Endothelial cell of umbilical vein (primary cell): ENCODE data around the gene UPK3A. TPM values are rescaled to one million over a fixed set of nuclear protein-coding genes. Genes with fewer than 3 reads are reported as not detected.

Experiments used
- BruUV-seq: library from RNA; stranded (reverse); fragments of 400-500 nt; replicated peaks from 2 replicates; lab custom pipeline; 2021; lab: Mats Ljungman, UMichigan
- CTCF ChIA-PET: fragments of 300-600, 350-600 bp; sonication (Branson Sonifier 250); formaldehyde crosslinking; loops from one replicate; lab custom pipeline; 2021; ENCODE audit warnings: antibody characterized with exemption, inconsistent platforms; lab: Charles Lee
- POLR2A ChIA-PET: fragments of 300-600, 350-600 bp; sonication (Branson Sonifier 250); formaldehyde crosslinking; loops from one replicate; lab custom pipeline; 2021; ENCODE audit warnings: antibody characterized with exemption, inconsistent platforms; lab: Charles Lee
- DNase-seq: peaks from one replicate; pipeline ENCODE4 v3.0.0-alpha.2; 2011; ENCODE audit warnings: low read depth, low spot score
- FAIRE-seq: peaks from 2 replicates; lab custom pipeline; 2011; peaks lifted over from hg19 to GRCh38; lab: Jason Lieb, UNC
- H2AFZ ChIP-seq: 2 replicates; pipeline ENCODE4 v1.6.0; 2012; ENCODE audit warnings: low read depth, low read length, control low read depth, inconsistent platforms
- H3K27ac ChIP-seq: 2 replicates; pipeline ENCODE4 v1.5.1; 2011; ENCODE audit warnings: low read depth, mild to moderate bottlenecking, control low read depth, low read length, moderate library complexity; ENCODE audit not compliant: insufficient read depth
- H3K27me3 ChIP-seq, 2 experiments: 2 replicates each; pipeline versions ENCODE4 v1.6.0 to v1.6.1; 2011; ENCODE audit warnings: low read length in 2 of 2, mixed read lengths in 1 of 2; ENCODE audit not compliant: control insufficient read depth in 2 of 2, insufficient read depth in 2 of 2
- H3K36me3 ChIP-seq, 2 experiments: 2 replicates in 1 of 2; 3 replicates in 1 of 2; pipeline ENCODE4 v1.5.1; 2011; ENCODE audit warnings: low read length in 2 of 2, mild to moderate bottlenecking in 1 of 2, moderate library complexity in 1 of 2; ENCODE audit not compliant: control insufficient read depth in 2 of 2, insufficient read depth in 2 of 2; ENCODE audit errors: extremely low read depth in 1 of 2
- H3K4me1 ChIP-seq: 3 replicates; pipeline ENCODE4 v1.5.1; 2011; ENCODE audit warnings: mild to moderate bottlenecking, low read length; ENCODE audit not compliant: control insufficient read depth, insufficient read depth; ENCODE audit errors: extremely low read depth
- H3K4me2 ChIP-seq: 2 replicates; pipeline ENCODE4 v1.6.1; 2011; ENCODE audit warnings: low read length, control low read depth, mixed read lengths; ENCODE audit not compliant: insufficient read depth
- H3K4me3 ChIP-seq, 3 experiments: fragments of 200-600 bp in 1 of 3; sonication (generic), shearing (Covaris generic) in 1 of 3; replicated peaks in 1 of 3; 2 replicates each; pipeline ENCODE4 v1.5.1; 2011 to 2016; ENCODE audit warnings: control low read depth in 3 of 3, low read length in 3 of 3, mild to moderate bottlenecking in 2 of 3, inconsistent platforms in 1 of 3, low read depth in 1 of 3, moderate library complexity in 1 of 3; ENCODE audit not compliant: insufficient read depth in 1 of 3
- H3K79me2 ChIP-seq: 2 replicates; pipeline ENCODE4 v1.6.0; 2012; ENCODE audit warnings: low read length, inconsistent platforms; ENCODE audit not compliant: control insufficient read depth, insufficient read depth
- H3K9ac ChIP-seq: replicated peaks from 2 replicates; pipeline ENCODE3; 2011; ENCODE audit warnings: low read length, control low read depth; ENCODE audit not compliant: insufficient read depth; ENCODE audit errors: extremely low read depth
- H3K9me1 ChIP-seq: replicated peaks from 3 replicates; pipeline ENCODE4 v1.6.0; 2011; ENCODE audit warnings: mild to moderate bottlenecking, low read length; ENCODE audit not compliant: control insufficient read depth, insufficient read depth; ENCODE audit errors: extremely low read depth
- H3K9me3 ChIP-seq: replicated peaks from 2 replicates; pipeline ENCODE4 v1.5.1; 2012; ENCODE audit warnings: low read length, inconsistent platforms; ENCODE audit not compliant: control insufficient read depth, insufficient read depth
- H4K20me1 ChIP-seq: replicated peaks from 2 replicates; pipeline ENCODE3; 2011; ENCODE audit warnings: mild to moderate bottlenecking, low read length; ENCODE audit not compliant: control insufficient read depth, insufficient read depth; ENCODE audit errors: extremely low read depth
- CTCF ChIP-seq, 2 donors: IDR thresholded peaks; 1 replicate in 1 of 2; 2 replicates in 1 of 2; pipeline ENCODE4 v1.5.1; 2011; ENCODE audit warnings: low read length in 2 of 2, mild to moderate bottlenecking in 2 of 2, moderate library complexity in 2 of 2, control low read depth in 1 of 2, inconsistent platforms in 1 of 2, low read depth in 1 of 2; ENCODE audit not compliant: insufficient read depth in 1 of 2; ENCODE audit errors: extremely low read depth in 1 of 2
- EZH2 ChIP-seq: IDR thresholded peaks from 2 replicates; pipeline ENCODE4 v1.6.1; 2012; ENCODE audit warnings: borderline replicate concordance, low read depth, mild to moderate bottlenecking, moderate library complexity, low read length, inconsistent platforms; ENCODE audit not compliant: severe bottlenecking
- FOS ChIP-seq: IDR thresholded peaks from 2 replicates; pipeline ENCODE4 v1.6.1; 2011; ENCODE audit warnings: mild to moderate bottlenecking, low read length, moderate library complexity, borderline replicate concordance; ENCODE audit not compliant: insufficient read depth
- GATA2 ChIP-seq: IDR thresholded peaks from 2 replicates; pipeline ENCODE4 v1.7.0; 2011; ENCODE audit warnings: low read depth, mild to moderate bottlenecking, moderate library complexity, mixed read lengths, low read length; ENCODE audit not compliant: insufficient read length, insufficient read depth
- JUN ChIP-seq: IDR thresholded peaks from 2 replicates; pipeline ENCODE4 v1.6.1; 2011; ENCODE audit warnings: borderline replicate concordance, low read depth; ENCODE audit not compliant: insufficient read length, insufficient read depth
- MAX ChIP-seq: IDR thresholded peaks from 2 replicates; pipeline ENCODE4 v1.6.1; 2011; ENCODE audit not compliant: insufficient read depth, insufficient read length
- MYC ChIP-seq: IDR thresholded peaks from one replicate; pipeline ENCODE4 v1.6.1; 2011; ENCODE audit warnings: mild to moderate bottlenecking, low read depth, low read length
- POLR2A ChIP-seq: IDR thresholded peaks from 2 replicates; pipeline ENCODE4 v1.6.1; 2012; ENCODE audit warnings: low read depth, mild to moderate bottlenecking, control low read depth, low read length
- POLR2AphosphoS5 ChIP-seq: IDR thresholded peaks from 2 replicates; pipeline ENCODE4 v1.6.1; 2012; ENCODE audit warnings: low read depth, mild to moderate bottlenecking, control low read depth, low read length, moderate library complexity; ENCODE audit not compliant: insufficient read depth
- dilution Hi-C: fragments of 300-500 bp; cut with MboI; formaldehyde crosslinking; loops from one replicate; pipeline ENCODE4 v1.15.0; 2019; ENCODE audit warnings: low sequenced_read_pairs; ENCODE audit not compliant: extremely low pct_ligation_motif_present
- intact Hi-C: fragments of 100-400 bp; cut with micrococcal nuclease; formaldehyde crosslinking; loops from one replicate; pipeline ENCODE4 v1.10.0; 2022
- polyA plus RNA-seq, 4 experiments: library from polyadenylated mRNA; depleted of rRNA in 3 of 4; stranded (reverse) in 3 of 4; unstranded in 1 of 4; fragments of >200 nt; gene quantifications; 2 replicates each; pipeline versions ENCODE4 v1.2.1 to v1.2.3, GENCODE V29; 2011 to 2012; ENCODE audit warnings: missing spikeins in 1 of 4
- total RNA-seq: library from RNA; stranded (reverse); gene quantifications from 2 replicates; pipeline ENCODE4 v1.2.3, GENCODE V29; 2021

UPK3A gene
- total and polyA plus RNA-seq, 2 donors (not counting 3 experiments of a cell fraction or from before 2014, with no cell fraction given) = not detected

GRCh38 chr22:45329530-45329936 is 44.8 kb downstream of the UPK3A start:
- no peak for FAIRE-seq
- no peaks in the 10 kb centered on the region for H3K27me3 ChIP-seq
- CTCF ChIA-PET = no interaction called here
- H2AFZ ChIP-seq = no peak overlapping the region
- intact Hi-C loops = no loop called here
- H3K79me2 ChIP-seq = no peaks in the 10 kb centered on the region
- DNase-seq = no peak
- no peaks in the 10 kb centered on the region for H3K4me1 ChIP-seq
- no peak overlapping the region for H3K27ac ChIP-seq
- H3K4me2 ChIP-seq = no peak overlapping the region
- peaks cover 4 to 32% of the 10 kb centered on the region in 2 experiments for H3K36me3 ChIP-seq
- H3K4me3 ChIP-seq = no peak overlapping the region
- POLR2A ChIA-PET = no interaction called here
- no peak for TF ChIP-seq POLR2AphosphoS5
- TF ChIP-seq GATA2 = no peak
- TF ChIP-seq MAX = no peak
- no peak for TF ChIP-seq MYC
- no peak for TF ChIP-seq JUN
- no peak for TF ChIP-seq CTCF (IDR thresholded peaks at IDR 0.05; ENCODE audit: extremely low read depth in 1 of 2, insufficient read depth in 1 of 2, low read depth in 1 of 2, low read length in 2 of 2)
- no peak for TF ChIP-seq EZH2
- no peak for TF ChIP-seq FOS
- TF ChIP-seq POLR2A = no peak
- no peaks in the 10 kb centered on the region for H3K9me1 ChIP-seq
- no peak overlapping the region for H3K9ac ChIP-seq
- H4K20me1 ChIP-seq = no peaks in the 10 kb centered on the region
- no peaks in the 10 kb centered on the region for H3K9me3 ChIP-seq
- dilution Hi-C loops = no loop called here
- BruUV-seq = no TSS peak
